ENCODE measurements around the gene FCHO2. TPM values are rescaled to one million over a fixed set of nuclear protein-coding genes. Genes with fewer than 3 reads are reported as not detected.
A peak's percentile ranks its signal among the peaks of the same experiment; 100 is the strongest.

Gene FCHO2
- total and polyA plus RNA-seq, 2 of the 8 experiments (the other 6 are each of a cell fraction or from before 2014, with no cell fraction given) = 4.3 to 15.7 TPM

- no peak overlapping the region for H2BK20ac ChIP-seq (ENCODE audit: low read length)
- no peak overlapping the region for H2AFZ ChIP-seq (ENCODE audit: low read length)
- H3K23ac ChIP-seq (ENCODE audit: insufficient read length) = no peak overlapping the region
- H4K8ac ChIP-seq (ENCODE audit: extremely low read depth, insufficient read depth, low read length) = no peak overlapping the region
- H4K20me1 ChIP-seq (replicated peaks in 1 of 2; ENCODE audit: control insufficient read depth in 1 of 2, insufficient read depth in 2 of 2, low read length in 2 of 2) = no peaks in the 10 kb centered on the region
- no peak overlapping the region for H3K9ac ChIP-seq (replicated peaks in 1 of 4; ENCODE audit: extremely low read depth in 1 of 4, low read depth in 3 of 4, low read length in 3 of 4)
- peaks cover 0 to 8% (median 7%) of the 10 kb centered on the region in 4 experiments; a peak in 4 of 7 replicates for H3K4me1 ChIP-seq (replicated peaks in 1 of 4; ENCODE audit: control insufficient read depth in 3 of 4, insufficient read depth in 4 of 4, low read length in 3 of 4)
- H3K18ac ChIP-seq (ENCODE audit: extremely low read depth, low read length) = no peak overlapping the region
- H2AK5ac ChIP-seq (ENCODE audit: low read depth, low read length) = no peak overlapping the region
- no peak overlapping the region for H3K56ac ChIP-seq (replicated peaks; ENCODE audit: insufficient read length, low read depth, low read length)
- peak; percentile 90 for FAIRE-seq
- no peaks in the 10 kb centered on the region for H3K79me1 ChIP-seq (ENCODE audit: low read depth, low read length)
- no peak overlapping the region for H4K91ac ChIP-seq (replicated peaks; ENCODE audit: insufficient read length, low read length)
- ChIA-PET CTCF (ENCODE audit: partially characterized antibody) (interaction anchor here (1.7 kb wide), 1 partner anchor 140 kb away, joined by 4 read pairs; no protein-coding TSS in a partner anchor), POLR2A (ENCODE audit: partially characterized antibody) (interaction anchor here (0.6 to 1.0 kb wide), 4 partner anchors 8 to 113 kb away, joined by 3 read pairs; no protein-coding TSS in a partner anchor)
- no peak overlapping the region for H3K14ac ChIP-seq (ENCODE audit: insufficient read length)
- no peak overlapping the region for H2BK120ac ChIP-seq (replicated peaks; ENCODE audit: low read depth, low read length)
- no peaks in the 10 kb centered on the region for H3K23me2 ChIP-seq (ENCODE audit: low read depth, low read length)
- H2BK15ac ChIP-seq (ENCODE audit: low read length) = no peak overlapping the region
- no peaks in the 10 kb centered on the region for H3K27me3 ChIP-seq (replicated peaks in 1 of 4; ENCODE audit: control insufficient read depth in 3 of 4, extremely low read depth in 1 of 4, insufficient read depth in 3 of 4, low read length in 3 of 4)
- no peaks in the 10 kb centered on the region for H3K36me3 ChIP-seq (ENCODE audit: control insufficient read depth in 2 of 4, insufficient read depth in 4 of 4, low read length in 3 of 4)
- H3K4ac ChIP-seq (replicated peaks; ENCODE audit: insufficient read length, low read depth, low read length) = no peak overlapping the region
- no peaks in the 10 kb centered on the region for H3K79me2 ChIP-seq (ENCODE audit: control insufficient read depth in 1 of 2, insufficient read depth in 2 of 2, low read length in 2 of 2)
- no peaks in the 10 kb centered on the region for H3K9me3 ChIP-seq (ENCODE audit: insufficient read depth in 2 of 2, low read depth in 1 of 2, low read length in 1 of 2)
- DNase-seq (ENCODE audit: low read depth in 1 of 2, low spot score in 2 of 2) = no peak
- H3K4me2 ChIP-seq (ENCODE audit: insufficient read depth in 1 of 2, low read depth in 2 of 2, low read length in 2 of 2) = peak overlapping the region in 1 of 2 experiments; percentile 23; a peak in 1 of 4 replicates
- no peak overlapping the region for H2BK12ac ChIP-seq (ENCODE audit: low read depth, low read length)
- no peak overlapping the region for H4K5ac ChIP-seq (ENCODE audit: insufficient read length, low read depth, low read length)
- H3K27ac ChIP-seq (ENCODE audit: low read depth, low read length) = no peak overlapping the region
- no peak overlapping the region for H3K4me3 ChIP-seq (ENCODE audit: extremely low read depth in 1 of 4, insufficient read depth in 2 of 4, low read depth in 3 of 4, low read length in 4 of 4)
- no peak overlapping the region for H2BK5ac ChIP-seq (ENCODE audit: low read depth, low read length)
- TF ChIP-seq SIX5 (IDR thresholded peaks at IDR 0.05; ENCODE audit: low read depth, low read length) (no peak), SP1 (IDR thresholded peaks at IDR 0.05; ENCODE audit: low read depth, low read length) (0 out of 2 replicates have a peak, but pooled peaks have one; percentile 64), CTCF (IDR thresholded peaks at IDR 0.05; ENCODE audit: control extremely low read depth in 1 of 3, insufficient read depth in 1 of 3, low read depth in 1 of 3, low read length in 3 of 3) (no peak), YY1 (IDR thresholded peaks at IDR 0.05; ENCODE audit: low read depth, low read length) (no peak), ATF3 (IDR thresholded peaks at IDR 0.05; ENCODE audit: insufficient read depth, low read depth, low read length) (no peak), SRF (IDR thresholded peaks at IDR 0.05; ENCODE audit: low read depth, low read length) (no peak), USF2 (IDR thresholded peaks at IDR 0.05; ENCODE audit: low read length) (no peak), BCL11A (IDR thresholded peaks at IDR 0.05; ENCODE audit: low read depth in 2 of 2, low read length in 2 of 2) (peak in 1 of 2 experiments; percentile 8)
These were observed 75.2 kb downstream of the FCHO2 start for GRCh38 chr5:73030995-73031394.
